HG03442 (cell line): ENCODE results near the gene ADAMTSL5.
"Not testable (repeated sequence)": the region's sequence is repeated elsewhere in the genome, so short reads cannot be mapped to it uniquely, and the experiment has no call there.

Experiments
- ATAC-seq: cut with Tn5 transposase; IDR thresholded peaks from one replicate; pipeline ENCODE4 v1.9.1; 2021; ENCODE audit warnings: mild to moderate bottlenecking, moderate library complexity; ENCODE audit not compliant: unreplicated experiment

ADAMTSL5 gene

DNA sequence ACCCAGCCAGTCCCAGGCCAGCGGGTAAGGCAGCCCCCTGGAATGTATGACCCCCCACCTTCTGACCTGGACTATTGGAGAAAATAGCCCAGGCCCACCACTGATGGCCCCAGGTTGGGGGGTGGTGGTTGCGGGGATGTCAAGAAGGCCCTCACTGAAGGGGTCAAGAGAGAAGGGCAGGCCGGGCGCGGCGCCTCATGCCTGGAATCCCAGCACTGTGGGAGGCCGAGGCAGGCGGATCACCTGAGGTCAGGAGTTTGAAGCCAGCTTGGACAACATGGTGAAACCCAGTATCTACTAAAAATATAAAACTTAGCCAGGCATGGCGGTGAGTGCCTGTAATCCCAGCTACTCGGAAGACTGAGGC is 1.5 kb upstream of the ADAMTSL5 start:
- no peak for ATAC-seq

- ATAC-seq = no peak
Observed at GRCh38 chr19:1513499-1514294, 878 bp upstream of the ADAMTSL5 start.

DNA sequence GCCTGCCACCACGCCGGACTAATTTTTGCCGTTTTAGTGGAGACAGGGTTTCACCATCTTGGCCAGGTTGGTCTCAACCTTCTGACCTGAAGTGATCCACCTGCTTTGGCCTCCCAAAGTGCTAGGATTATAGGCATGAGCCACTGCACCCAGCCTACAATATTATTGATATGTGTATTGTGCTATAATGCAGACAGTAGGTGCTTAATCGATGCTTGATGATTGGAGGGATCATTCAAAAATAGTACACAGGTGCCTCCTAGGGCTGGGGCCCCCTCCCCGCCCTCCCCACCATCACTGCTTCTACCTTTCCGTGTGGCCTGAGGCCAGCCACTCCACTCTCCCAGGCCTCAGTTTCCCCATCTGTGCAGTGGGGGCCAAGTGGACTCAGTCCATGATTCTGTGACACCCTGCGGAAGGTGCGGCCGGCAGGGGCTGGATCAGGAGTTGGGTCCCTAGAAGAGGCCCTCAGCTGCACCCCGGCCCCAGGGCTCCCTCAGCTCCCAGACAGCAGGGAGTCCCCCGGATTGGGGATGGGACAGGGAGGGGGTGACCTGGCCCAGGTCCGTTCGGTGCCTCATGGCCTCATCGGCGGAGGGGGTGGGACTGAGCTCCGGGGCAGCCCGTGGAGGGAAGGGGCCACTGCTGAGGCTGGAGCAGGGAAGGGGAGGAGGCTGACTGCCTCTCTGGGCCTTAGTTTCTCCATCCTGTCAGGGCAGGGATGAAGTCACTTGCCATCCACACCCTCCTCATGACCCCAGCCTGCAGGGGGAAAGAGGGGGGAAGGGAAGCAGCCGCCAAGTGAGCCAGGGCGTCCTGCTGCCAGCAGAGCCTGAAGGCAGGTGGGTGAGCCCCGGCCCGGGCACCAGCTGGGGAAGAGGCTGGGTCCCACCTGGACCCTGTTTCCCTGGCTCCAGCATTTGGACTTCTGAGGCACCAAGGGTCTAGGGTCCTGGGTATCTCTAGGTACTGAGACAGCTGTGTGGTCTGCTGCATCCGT is 1.2 kb downstream of the ADAMTSL5 start:
- ATAC-seq = no peak

- ATAC-seq = no peak
Observed at GRCh38 chr19:1510807-1511206, 2.0 kb downstream of the ADAMTSL5 start.

DNA sequence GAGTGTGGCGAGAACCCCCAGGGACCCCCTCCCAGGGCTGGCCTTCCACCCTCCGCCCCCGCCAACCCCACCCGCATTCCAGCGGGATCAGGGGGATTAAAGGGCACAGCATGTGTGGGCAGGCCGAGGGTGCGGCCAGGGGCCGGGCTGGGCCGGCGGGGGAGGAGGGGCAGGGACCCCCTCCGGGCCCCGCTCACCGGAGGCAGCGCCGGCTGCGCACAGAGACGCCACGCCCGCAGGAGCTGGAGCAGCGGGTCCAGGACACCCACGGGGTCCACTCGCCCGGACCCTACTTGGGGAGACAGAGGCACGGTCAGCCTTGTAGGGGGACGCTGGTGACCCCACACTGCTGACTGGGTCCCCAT is 2.4 kb downstream of the ADAMTSL5 start:
- ATAC-seq = no peak

- no peak for ATAC-seq
Observed at GRCh38 chr19:1509602-1510441, 3.0 kb downstream of the ADAMTSL5 start.

GRCh38 chr19:1508507-1508856 is 4.3 kb downstream of the ADAMTSL5 start:
- no peak for ATAC-seq

GRCh38 chr19:1507763-1508506 is 4.9 kb downstream of the ADAMTSL5 start:
- no peak for ATAC-seq

- ATAC-seq = no peak
Observed at GRCh38 chr19:1507192-1507660, 5.6 kb downstream of the ADAMTSL5 start.

DNA sequence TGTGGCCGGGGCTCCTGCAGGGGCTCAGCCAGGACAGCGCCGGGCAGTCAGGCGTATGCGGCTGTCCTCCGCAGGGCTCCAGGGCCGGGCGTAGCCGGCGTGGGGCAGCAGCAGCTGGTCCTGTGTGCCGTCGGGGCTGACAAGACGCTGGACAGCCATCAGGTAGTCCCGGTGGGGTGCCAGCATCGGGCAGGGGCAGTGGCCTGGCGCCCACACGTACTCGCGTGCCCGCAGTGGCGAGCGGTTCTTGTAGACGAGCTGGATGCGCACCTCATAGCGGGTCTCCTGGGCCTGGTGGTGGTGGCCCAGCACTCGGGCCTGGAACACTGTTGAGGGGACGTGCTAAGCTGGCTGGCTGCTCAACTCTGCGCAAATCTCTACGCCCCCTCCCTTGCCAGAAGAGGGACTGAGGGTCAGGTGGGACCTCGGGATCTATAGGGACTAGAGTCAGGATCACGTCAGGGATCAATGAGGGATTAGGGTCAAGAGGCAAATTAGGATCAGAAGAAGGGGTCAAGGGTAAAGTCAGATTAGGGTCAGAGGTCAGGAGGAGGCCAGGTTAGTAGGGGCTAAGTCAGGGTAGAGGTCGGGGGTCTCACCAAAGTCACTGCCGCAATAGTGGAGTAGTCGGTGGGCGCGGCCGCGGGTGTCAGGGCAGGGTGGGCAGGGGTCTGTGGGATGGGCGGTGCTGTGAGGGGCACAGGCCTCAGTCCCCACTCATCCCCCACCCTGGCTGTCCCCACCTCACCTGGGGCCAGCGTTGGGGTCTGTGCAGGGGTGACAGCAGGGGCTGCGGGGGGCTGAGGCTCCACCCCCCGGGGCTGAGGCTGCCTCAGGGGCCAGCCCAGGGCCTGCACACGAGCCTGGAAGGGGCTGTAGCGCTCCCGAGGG is 6.6 kb downstream of the ADAMTSL5 start:
- no peak for ATAC-seq

GRCh38 chr19:1505012-1505411 is 7.8 kb downstream of the ADAMTSL5 start:
- ATAC-seq = no peak

DNA sequence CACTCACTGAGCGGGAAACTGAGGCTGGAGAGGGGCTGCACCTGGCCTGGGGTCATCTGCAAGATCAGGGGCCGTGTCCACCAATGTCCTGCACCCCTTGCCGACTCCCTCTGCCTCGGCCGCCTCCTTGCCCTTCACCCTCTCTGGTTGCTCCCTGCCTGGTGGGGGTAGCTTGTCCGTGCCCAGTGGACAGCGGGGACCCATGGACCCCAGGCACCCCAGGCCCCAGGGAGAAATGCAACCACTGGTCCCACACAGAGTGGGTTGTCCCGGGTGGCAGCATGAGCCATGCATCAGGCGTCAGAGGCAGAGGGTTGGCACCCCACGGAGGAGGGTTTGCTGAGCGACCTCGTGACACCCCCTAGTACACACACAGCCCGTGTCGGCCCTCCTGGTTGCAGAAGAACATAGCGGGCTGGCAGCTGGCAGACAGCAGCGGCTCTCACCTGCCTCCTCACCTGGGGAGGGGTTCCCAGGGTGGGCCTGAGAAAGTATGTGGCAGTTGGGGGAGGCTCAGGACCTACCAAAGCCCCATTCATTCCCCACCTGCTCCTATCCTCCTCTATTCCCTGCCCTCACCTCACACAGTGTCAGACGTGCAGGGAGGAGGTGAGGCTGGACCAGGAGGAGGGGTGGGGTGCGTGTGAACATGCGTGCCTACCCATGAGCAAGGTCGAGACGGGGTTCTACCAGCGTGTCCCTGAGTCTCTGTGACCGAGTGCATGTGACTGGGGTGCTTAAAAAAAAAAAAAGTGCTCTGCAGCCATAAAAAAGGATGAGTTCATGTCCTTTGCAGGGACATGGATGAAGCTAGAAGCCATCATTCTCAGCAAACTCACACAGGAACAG is 8.7 kb downstream of the ADAMTSL5 start:
- no peak for ATAC-seq

DNA sequence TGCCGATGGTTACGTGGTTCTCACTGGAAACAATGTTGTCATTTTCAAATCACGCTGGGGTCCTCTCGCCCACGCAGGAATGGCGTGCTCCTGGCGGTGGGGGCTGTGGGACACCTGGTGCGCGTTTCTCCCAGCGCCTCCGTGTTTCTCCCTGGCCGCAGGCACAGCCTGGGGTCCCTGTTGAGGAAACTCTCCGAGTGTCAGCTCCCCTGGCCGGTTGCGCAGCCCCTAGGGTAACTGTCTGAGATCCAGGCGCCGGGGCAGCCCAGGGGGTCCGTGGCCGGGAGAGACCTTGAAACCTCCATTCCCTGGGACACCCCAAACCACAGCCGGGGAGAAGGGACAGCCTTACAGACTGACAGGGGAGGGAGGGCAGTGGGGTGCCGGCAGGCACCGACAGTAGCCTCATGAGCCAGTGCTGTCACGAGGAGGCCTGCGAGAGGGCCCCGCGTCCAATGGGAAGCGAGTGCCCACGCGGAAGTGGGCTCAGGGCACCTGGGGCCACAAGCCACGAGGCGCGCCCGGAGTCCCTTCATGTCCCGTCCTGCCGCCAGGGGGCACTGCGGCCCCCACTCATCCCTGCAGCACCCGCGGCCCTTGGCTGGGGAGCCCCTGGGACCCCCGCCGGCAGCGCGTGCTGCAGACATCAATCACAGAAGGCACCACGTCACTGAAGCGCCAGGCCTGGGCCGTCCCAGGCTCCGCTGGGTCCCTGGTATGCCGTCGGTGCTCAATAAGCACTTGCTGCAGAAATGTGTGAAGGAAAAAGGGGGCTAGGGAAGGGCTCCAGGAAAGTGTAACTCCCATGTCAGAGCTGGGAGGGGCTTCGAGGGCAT is 9.5 kb downstream of the ADAMTSL5 start:
- ATAC-seq = no peak

DNA sequence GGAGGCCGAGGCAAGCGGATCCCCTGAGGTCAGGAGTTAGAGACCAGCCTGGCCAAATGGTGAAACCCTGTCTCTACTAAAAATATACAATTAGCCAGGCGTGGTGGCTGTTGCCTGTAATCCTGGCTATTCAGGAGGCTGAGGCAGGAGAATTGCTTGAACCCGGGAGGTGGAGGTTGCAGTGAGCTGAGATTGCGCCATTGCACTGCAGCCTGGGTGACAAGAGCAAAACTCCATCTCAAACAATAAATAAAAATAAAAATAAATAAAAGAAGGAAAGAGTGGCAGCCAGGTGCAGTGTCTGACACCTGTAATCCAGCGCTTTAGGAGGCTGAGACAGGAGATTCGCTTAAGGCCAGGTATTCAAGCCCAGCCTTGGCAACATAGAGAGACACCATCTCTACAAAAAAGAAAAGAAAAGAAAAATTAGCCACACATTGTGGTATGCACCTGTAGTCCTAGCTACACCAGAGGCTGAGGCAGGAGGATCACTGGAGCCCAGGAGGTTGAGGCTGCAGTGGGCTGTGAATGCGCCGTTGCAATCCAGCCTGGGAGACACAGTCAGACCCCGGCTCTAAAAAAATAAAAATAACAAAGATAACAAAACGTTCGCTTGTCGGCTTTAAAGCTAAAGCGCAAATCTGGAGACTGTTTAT is 10.3 kb downstream of the ADAMTSL5 start:
- no peak for ATAC-seq

DNA sequence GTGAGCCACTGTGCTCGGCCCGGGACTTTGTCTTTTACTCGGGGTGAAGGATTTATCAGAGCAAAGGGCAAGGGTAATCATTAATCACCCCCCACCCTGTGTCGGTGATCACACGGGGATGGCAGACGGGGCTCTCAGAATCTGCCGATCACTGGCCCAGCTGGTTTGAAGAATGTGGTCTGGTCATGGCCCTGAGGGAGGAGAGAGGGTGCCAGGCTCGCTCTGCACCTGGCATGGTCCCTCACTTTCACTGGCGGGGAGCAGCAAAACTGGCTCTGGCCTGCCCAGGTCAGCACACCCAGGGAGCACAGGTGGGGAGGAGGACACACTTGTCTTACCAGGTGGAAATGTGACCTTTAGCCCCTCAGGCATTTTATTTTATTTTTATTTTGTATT is 11.6 kb downstream of the ADAMTSL5 start:
- no peak for ATAC-seq

GRCh38 chr19:1499231-1499630 is 13.6 kb downstream of the ADAMTSL5 start:
- not testable (repeated sequence) for ATAC-seq
